SW 1271 (cell line): ENCODE data around the gene ASPG.

Experiments
- DNase-seq, 2 experiments: peaks; one replicate each; lab custom pipeline; 2025; lab: John Stamatoyannopoulos, UW

Gene ASPG

GRCh38 chr14:104105071-104105821, 19.7 kb downstream of the ASPG start:
- DNase-seq = no peak

DNA sequence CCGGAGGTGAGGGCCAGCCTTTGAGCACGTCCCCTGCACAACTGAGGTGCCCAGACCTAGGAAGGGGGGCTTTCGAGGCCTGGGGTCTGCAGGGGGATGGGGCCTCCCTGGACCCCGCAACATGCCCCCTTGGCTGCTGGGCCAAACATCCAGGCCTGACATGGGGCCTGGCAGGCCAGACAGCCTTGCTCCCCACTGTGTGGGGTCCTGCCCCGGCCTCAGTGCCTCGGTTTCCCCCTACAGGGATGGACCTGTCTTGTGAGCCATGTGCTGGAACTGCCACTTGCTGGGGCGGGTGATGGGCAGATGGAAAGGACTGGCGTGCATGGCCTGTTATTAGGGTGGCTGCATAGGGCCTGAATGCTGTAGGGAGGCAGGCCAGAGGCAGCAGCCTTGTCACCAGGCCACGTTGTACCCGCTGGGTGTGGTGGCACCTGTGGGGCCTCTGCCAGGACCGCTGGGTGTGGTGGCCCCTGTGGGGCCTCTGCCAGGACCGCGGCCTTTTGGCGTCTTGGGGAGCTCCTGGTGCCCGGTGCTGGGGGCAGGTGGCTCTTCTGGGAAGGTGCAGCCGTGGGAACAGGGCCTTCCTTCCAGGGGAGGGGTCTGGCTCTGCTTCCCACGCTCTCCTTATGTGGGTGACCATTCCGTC, 20.4 kb downstream of the ASPG start:
- no peak for DNase-seq

GRCh38 chr14:104106471-104106991, 21.0 kb downstream of the ASPG start:
- DNase-seq = no peak

GRCh38 chr14:104107101-104107581, 21.6 kb downstream of the ASPG start:
- DNase-seq = no peak

- no peak for DNase-seq
These were observed 22.4 kb downstream of the ASPG start for GRCh38 chr14:104107611-104108569.

GRCh38 chr14:104108570-104109541, 23.4 kb downstream of the ASPG start:
- DNase-seq = no peak

DNA sequence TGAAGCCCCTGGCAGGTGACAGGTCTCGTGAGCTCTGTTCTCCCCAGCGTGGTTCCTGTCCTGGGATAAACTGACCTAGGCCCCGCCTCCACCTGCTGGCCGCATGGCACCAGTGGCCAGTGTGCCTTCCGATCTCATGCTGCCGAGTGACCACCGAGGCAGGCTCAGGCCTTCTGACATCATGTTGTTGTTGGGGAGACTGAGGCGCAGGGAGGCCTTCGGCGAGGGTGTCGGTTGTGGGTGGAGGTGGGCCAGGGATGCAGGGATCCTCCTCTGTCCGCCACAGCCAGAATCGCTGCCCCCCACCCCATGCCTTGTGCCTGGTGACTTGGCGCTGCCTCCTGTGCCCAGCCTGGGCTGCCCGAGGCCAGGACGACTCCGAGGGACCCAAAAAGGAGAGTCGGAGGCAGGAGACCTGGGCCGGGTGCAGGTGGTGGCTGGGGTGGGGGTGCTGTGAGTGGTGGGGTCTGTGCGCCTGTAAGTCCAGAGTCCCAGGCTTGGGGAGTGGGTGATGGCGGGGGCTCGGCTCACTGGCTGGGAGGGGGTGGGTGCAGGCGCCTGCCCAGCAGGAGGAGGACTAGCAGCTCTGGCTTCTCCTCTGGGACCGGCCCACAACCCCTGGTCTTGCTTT, 24.3 kb downstream of the ASPG start:
- no peak for DNase-seq

- DNase-seq = no peak
These were observed 25.1 kb downstream of the ASPG start for GRCh38 chr14:104110491-104111209.

DNA sequence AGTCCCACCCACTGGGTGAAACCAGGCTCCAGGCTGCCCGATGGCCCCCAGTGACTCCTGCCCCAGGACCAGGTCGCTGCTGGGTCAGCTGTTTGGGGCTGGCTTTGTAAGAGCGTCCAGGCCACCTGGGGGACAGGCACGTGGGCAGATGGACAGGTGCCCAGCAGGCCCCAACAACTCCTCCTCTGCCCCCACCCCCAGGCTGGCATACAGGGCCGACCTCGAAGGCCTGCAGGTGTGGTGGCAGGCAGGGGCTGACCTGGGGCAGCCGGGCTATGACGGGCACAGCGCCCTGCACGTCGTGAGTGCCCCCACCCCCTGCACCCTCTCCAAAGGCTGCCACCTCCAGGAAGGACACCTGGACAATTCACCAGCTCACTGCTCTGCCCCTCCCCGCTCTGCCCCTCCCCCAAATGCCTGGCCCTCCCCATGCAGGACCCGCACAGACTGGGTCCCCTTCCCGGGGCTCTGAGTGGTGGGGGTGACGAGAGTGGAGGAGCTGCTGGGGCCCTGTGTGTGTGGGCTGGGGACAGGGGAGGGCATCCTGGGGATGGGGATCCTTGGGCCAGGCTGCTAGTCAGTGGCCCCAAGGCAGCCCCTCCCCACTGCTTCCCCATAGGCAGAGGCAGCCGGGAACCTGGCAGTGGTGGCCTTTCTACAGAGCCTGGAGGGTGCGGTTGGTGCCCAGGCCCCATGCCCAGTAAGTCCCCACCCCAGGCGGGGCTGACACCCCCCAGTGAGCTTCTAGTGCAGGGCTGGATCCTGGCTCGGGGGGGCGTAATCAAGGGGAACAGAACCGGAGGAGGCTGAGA, 26.0 kb downstream of the ASPG start:
- no peak for DNase-seq

DNA sequence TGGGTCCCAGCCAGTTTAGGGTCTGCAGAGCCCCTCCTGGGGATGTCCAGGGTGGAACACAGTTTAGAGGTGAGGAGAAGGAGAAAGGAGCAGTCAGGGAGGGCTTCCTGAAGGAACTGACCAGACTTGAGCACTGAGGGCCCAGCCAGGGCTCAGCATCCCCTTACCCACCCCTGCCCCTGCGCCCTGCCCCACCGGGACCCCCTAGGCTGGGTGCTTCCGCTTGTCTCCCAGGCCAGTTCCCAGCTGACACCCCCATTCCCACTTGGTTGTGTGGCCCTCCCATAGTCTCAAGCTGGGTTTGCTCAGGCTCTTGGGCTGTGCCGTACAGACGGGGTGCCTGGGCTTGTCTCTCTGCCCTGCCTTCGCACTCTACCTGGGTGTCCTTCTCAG, 26.6 kb downstream of the ASPG start:
- no peak for DNase-seq

DNA sequence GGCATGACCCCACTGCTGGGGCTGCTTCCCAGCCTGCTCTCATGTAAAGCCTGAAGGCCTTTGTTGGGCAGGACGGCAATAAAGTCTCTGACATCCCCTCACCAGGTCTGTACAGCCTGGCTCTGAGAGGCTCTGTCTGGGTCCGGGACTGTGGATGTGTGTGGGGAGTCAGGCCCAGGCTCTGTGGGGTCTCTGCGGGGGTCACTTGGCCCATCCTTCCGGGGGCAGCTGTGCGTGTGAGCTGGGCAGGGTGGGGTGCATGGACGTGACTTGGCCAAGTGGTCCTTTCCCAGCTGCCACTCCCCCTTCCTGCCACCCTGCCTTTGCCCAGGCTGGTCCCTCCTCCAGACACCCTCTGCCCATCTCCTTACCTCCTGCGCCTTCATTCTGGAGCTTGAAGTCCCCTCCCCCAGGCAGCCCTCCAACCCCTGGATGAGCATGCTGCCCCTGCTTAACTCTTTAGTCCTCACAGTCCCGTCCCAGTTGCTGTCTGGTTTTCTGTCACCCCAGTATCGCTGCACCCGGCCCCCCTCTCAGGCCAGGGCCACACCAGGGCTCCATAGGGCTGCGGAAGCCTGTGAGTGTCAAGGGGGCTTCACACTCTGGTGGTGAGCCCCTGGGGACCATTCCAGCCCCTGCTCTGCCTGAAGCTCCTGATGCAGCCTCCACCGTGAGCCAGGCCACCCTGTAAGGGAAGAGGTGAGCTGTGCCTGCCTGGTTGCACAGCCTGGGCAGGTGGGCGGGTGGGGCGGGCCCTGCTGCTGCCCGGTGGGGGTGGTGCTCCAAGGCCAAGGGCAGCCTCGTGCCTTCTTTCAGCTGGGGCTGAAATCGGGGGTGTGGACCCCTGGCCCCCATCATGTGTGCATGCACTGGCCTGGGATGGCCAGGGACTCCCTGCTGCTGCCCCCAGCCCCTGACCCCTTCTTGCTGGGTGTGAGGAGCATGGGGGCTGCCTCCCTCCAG, 27.4 kb downstream of the ASPG start:
- DNase-seq = no peak

- DNase-seq = no peak
These were observed 28.3 kb downstream of the ASPG start for GRCh38 chr14:104113631-104114420.

- no peak for DNase-seq
These were observed 29.1 kb downstream of the ASPG start for GRCh38 chr14:104114421-104115130.

GRCh38 chr14:104115131-104115600, 29.7 kb downstream of the ASPG start:
- no peak for DNase-seq

DNA sequence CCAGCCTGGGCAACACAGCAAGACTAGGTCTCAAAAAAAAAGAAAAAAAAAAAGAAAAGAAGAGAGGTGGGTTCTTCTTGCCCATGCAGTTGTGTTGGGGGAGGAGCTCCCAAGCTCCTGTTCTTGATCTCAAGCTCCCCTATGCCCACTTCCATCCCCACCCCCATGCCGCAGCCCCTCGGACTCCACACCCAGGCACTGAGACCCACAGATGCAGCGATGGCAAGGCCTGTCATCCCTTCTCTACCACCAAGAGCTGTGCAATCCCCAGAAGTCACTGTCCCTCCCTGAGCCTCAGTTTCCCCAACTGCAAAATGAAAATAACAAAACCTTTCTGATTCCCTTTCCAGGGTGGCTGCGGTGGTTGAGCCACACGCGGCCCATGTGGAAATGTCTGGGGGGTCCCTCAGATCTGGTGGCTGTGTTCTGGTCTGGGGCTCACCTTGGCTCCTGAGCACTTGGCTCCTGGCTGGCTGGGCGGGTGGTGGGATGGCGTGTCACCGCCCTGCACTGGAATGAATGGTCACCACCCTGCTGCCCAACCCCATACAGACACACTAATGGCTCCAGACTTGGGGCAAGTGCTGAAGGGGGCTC, 30.3 kb downstream of the ASPG start:
- DNase-seq = no peak

GRCh38 chr14:104116288-104116755, 30.8 kb downstream of the ASPG start:
- DNase-seq = no peak
